Tibial nerve (tissue), 4 donors: Measurements from ENCODE around the gene FAM228A.

Source experiments
- CTCF ChIP-seq, 5 experiments: fragments of 200-600 bp in 3 of 5; fragments of 450-650 bp in 2 of 5; sonication (generic) in 3 of 5; IDR thresholded peaks; one replicate each; pipeline ENCODE4 v1.5.1; 2016 to 2019; ENCODE audit warnings: antibody characterized with exemption in 5 of 5, mild to moderate bottlenecking in 3 of 5, moderate library complexity in 2 of 5
- EP300 ChIP-seq, 2 donors: sonication (generic); formaldehyde crosslinking; IDR thresholded peaks; one replicate each; pipeline ENCODE4 v1.6.1; 2017; ENCODE audit warnings: antibody characterized with exemption in 2 of 2, mild to moderate bottlenecking in 1 of 2
- POLR2A ChIP-seq, 2 donors: fragments of 450-650 bp; IDR thresholded peaks; one replicate each; pipeline ENCODE4 v1.6.1; 2017; ENCODE audit warnings: antibody characterized with exemption in 2 of 2, mild to moderate bottlenecking in 2 of 2, moderate library complexity in 2 of 2

GRCh38 chr2:24211408-24211807 is 36.6 kb downstream of the FAM228A start:
- TF ChIP-seq CTCF (IDR thresholded peaks at IDR 0.05), result no peak
- TF ChIP-seq POLR2A (IDR thresholded peaks at IDR 0.05), result no peak
- TF ChIP-seq EP300 (IDR thresholded peaks at IDR 0.05), result no peak
